Measurements from ENCODE around the gene FAT3. TPM values are rescaled to one million over a fixed set of nuclear protein-coding genes. Genes with fewer than 3 reads are reported as not detected.

Gene FAT3
- total and polyA plus RNA-seq, 9 of the 15 experiments (the other 6 are each of a cell fraction or from before 2014, with no cell fraction given) = under 0.01 TPM; not detected in 7

DNA sequence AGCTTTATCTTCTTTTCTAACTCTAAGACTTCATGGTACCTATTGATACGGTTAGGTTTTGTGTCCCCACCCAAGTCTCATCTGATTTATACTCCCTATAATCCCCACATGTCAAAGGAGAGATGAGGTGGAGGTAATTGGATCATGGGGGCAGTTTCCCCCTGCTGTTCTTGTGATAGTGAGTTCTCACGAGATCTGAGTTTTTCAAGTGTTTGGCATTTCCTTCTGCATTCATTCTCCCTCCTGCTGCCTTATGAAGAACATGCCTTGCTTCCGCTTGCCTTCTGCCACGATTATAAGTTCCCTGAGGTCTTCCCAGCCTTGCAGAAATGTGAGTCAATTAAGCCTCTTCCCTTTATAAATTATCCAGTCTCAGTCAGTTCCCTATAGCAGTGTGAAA is 5.1 kb upstream of the FAT3 start:
- ChIA-PET POLR2A (no interaction called here), CTCF (ENCODE audit: low intra/inter-chr PET ratio) (no interaction called here)
- BruUV-seq (replicated peaks) = no TSS peak
- ATAC-seq (no peak), FAIRE-seq (no peak), DNase-seq (ENCODE audit: extremely low read depth in 1 of 4, low spot score in 3 of 4) (no peak)
- WGBS (ENCODE audit: insufficient coverage, low coverage, missing lambda C conversion rate) = 0% methylated on average over 4 of the region's 4 CpGs
- Histone ChIP-seq H3K4me1 (replicated peaks in 1 of 2; ENCODE audit: control insufficient read depth in 2 of 2, insufficient read depth in 2 of 2, low read length in 2 of 2) (peaks cover 0 to 3% of the 10 kb centered on the region in 2 experiments; a peak in 1 of 5 replicates), H3K4me3 (no peak overlapping the region), H3K9me3 (replicated peaks; ENCODE audit: control insufficient read depth, insufficient read depth, low read depth, low read length) (no peaks in the 10 kb centered on the region), H3K9me1 (ENCODE audit: control insufficient read depth, insufficient read depth, low read length) (no peaks in the 10 kb centered on the region), H3K36me3 (ENCODE audit: control insufficient read depth, insufficient read depth, low read length) (no peaks in the 10 kb centered on the region), H3K4me2 (ENCODE audit: insufficient read depth, low read length) (no peak overlapping the region), H2AFZ (ENCODE audit: low read depth, low read length) (no peak overlapping the region), H4K20me1 (replicated peaks; ENCODE audit: control insufficient read depth, insufficient read depth, low read length) (no peaks in the 10 kb centered on the region), H3K9ac (ENCODE audit: insufficient read depth in 1 of 2, low read depth in 2 of 2, low read length in 2 of 2) (no peak overlapping the region), H3K79me2 (ENCODE audit: control insufficient read depth, insufficient read depth, low read length) (no peaks in the 10 kb centered on the region), H3K27ac (ENCODE audit: extremely low read depth, low read depth, low read length) (no peak overlapping the region), H3K27me3 (ENCODE audit: control insufficient read depth in 2 of 2, insufficient read depth in 2 of 2, low read length in 2 of 2) (peaks cover 0 to 8% of the 10 kb centered on the region in 2 experiments; a peak in 1 of 5 replicates)
- in situ Hi-C loops (cut with MboI) (no loop called here), intact Hi-C loops (cut with micrococcal nuclease) (no loop called here)
- TF ChIP-seq, protein P1, sequence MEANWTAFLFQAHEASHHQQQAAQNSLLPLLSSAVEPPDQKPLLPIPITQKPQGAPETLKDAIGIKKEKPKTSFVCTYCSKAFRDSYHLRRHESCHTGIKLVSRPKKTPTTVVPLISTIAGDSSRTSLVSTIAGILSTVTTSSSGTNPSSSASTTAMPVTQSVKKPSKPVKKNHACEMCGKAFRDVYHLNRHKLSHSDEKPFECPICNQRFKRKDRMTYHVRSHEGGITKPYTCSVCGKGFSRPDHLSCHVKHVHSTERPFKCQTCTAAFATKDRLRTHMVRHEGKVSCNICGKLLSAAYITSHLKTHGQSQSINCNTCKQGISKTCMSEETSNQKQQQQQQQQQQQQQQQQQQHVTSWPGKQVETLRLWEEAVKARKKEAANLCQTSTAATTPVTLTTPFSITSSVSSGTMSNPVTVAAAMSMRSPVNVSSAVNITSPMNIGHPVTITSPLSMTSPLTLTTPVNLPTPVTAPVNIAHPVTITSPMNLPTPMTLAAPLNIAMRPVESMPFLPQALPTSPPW (CRISPR knock-in tag; IDR thresholded peaks at IDR 0.05) = no peak
- TF ChIP-seq TEAD4 (IDR thresholded peaks at IDR 0.05; ENCODE audit: low read length) (no peak), TEAD4 (CRISPR knock-in tag; IDR thresholded peaks at IDR 0.05; ENCODE audit: borderline replicate concordance) (no peak), POLR3A (IDR thresholded peaks at IDR 0.05; ENCODE audit: borderline replicate concordance, extremely low read depth, insufficient read depth, insufficient read length) (no peak), CBFA2T3 (IDR thresholded peaks at IDR 0.05) (no peak), IFI16 (CRISPR knock-in tag; IDR thresholded peaks at IDR 0.05) (no peak), STAT5A (IDR thresholded peaks at IDR 0.05; ENCODE audit: borderline replicate concordance, low read length) (no peak), ZNF77 (CRISPR knock-in tag; IDR thresholded peaks at IDR 0.05) (no peak), POLR2AphosphoS2 (IDR thresholded peaks at IDR 0.05; ENCODE audit: low read length) (no peak), MECOM (CRISPR knock-in tag; IDR thresholded peaks at IDR 0.05) (no peak), CCAR2 (IDR thresholded peaks at IDR 0.05; ENCODE audit: low read depth, low read length) (no peak), NRF1 (conservative IDR thresholded peaks at IDR 0.05 in 1 of 2, IDR thresholded peaks at IDR 0.05 in 1 of 2) (no peak), HDGF (IDR thresholded peaks at IDR 0.05) (no peak), SIN3A (IDR thresholded peaks at IDR 0.05; ENCODE audit: borderline replicate concordance in 2 of 2, control insufficient read depth in 1 of 2, low read depth in 2 of 2, low read length in 2 of 2) (no peak)
- TF ChIP-seq, protein P2, sequence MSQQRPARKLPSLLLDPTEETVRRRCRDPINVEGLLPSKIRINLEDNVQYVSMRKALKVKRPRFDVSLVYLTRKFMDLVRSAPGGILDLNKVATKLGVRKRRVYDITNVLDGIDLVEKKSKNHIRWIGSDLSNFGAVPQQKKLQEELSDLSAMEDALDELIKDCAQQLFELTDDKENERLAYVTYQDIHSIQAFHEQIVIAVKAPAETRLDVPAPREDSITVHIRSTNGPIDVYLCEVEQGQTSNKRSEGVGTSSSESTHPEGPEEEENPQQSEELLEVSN (IDR thresholded peaks at IDR 0.05; ENCODE audit: borderline replicate concordance in 1 of 2, extremely low read depth in 1 of 2, insufficient read depth in 1 of 2, insufficient read length in 1 of 2, low read depth in 1 of 2, low read length in 1 of 2, poor library complexity in 1 of 2, severe bottlenecking in 1 of 2) = no peak
